Tongue (tissue), 2 donors: ENCODE data around the gene ATXN7L1. TPM values are rescaled to one million over a fixed set of nuclear protein-coding genes. Genes with fewer than 3 reads are reported as not detected.
"Not testable (repeated sequence)": the region's sequence is repeated elsewhere in the genome, so short reads cannot be mapped to it uniquely, and the experiment has no call there.

Source experiments
- DNase-seq: peaks from one replicate; pipeline ENCODE4 v3.0.0-alpha.2; 2015
- total RNA-seq: library from RNA; depleted of rRNA; stranded (reverse); fragments of >200 nt; gene quantifications from one replicate; pipeline ENCODE4 v1.2.3, GENCODE V29; 2014

The ATXN7L1 gene
- total RNA-seq, 1 donor from 2014 or later, result 10.4 TPM

DNA sequence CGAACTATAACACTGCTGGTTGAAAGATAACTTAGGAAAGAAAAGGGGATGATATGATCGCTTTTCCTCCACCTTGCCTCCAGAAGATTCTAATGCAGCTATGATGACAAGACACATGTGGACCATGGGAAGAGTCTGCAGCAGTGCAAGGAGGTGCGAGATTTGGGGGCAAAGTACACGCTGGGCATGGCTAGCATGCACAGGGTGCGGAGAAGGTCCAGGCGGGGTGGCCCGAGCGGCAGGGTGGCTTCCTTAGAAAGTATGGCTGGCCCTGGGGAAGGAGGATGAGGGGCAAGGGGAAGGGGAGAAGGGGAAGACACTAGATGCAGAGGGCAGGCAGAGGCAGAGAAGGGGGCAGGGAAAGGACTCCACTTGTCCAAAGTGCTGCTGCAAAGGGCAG lies 15.6 kb downstream of the ATXN7L1 start:
- DNase-seq, result no peak

DNA sequence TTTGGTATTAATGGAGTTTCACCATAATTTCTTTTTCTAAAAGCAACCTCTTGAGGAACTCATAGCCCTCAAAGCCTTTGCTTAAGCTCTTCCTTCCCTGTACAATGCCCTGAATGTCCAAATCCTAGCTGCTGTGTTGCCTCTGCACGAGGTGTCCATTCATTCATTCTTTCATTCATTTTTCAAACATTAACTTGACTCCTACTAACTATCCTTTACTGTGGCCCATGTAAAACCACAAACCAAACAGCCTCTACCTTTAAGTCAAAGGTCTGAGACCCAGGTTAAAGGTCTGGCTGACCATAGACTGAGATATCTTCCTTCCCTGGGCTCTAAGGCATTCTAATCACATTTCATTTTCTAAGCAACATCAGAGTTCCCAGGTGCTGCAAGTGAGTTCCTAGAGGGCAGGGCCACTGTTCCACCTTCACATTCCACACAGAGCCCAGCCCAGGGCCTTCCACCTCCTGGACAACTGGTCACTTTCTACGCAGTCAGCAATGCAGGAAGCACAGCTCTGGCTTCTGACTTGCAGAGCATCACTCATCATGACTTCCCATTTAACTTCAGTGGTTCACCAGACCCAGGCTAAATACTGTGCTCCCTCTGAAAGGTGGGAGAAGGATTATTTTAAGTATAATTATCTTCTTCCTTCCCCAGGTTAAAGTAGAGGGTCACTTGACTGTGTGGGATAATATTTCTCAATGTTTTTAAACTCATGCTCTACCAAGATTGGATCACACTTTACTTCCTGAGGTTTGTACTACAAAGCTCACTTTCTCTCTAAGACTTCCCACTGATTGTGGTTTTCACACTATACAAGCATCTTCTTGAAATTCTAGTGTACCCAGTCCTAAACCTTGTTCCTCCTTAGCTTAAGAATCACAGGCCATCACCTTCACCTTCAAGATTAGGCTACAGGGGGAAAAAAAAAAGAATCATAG lies 19.1 kb downstream of the ATXN7L1 start:
- no peak for DNase-seq

DNA sequence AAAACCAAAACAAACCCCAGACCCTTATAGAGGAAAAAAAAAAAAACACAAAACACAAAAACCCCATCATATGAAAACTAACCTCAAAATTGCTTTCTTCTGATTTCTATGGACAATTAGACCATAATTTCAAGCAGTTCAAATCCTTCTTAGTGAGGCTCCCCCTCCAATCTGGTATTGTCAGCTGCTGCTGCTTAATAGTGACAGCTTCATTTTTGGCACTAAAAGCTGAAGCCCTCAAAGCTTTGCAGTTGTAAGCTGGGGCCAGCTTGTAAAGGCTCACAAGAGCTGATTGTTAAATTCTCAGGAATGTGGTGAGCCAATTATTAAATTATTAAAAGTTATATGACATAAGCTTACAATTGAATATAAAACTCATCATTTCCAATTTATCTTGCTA lies 21.9 kb downstream of the ATXN7L1 start:
- peak; percentile 89 for DNase-seq

DNA sequence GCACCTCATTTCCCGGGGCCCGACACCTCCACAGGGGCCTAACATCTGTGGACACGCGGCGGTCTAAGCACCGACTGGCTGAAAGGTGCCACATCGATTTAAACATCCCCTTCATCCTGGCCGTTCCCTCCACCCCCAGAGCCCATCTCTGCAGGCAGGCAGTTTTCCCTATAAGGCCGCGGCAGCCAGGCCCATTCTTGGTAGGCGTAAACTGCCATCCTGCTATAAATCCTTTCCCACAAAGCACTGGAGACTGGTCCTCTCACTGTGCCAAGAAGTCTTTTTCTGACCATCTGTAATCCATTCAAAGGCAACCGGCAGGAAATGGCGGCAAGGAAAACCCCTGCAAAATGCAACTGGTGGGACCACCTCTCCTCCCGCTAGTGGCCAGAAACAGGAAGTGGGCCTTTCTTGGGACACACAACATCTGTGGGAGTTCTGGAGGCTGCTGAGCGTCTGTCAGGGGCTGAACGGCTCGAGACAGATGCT lies 22.4 kb downstream of the ATXN7L1 start:
- peak; percentile 88 for DNase-seq

DNA sequence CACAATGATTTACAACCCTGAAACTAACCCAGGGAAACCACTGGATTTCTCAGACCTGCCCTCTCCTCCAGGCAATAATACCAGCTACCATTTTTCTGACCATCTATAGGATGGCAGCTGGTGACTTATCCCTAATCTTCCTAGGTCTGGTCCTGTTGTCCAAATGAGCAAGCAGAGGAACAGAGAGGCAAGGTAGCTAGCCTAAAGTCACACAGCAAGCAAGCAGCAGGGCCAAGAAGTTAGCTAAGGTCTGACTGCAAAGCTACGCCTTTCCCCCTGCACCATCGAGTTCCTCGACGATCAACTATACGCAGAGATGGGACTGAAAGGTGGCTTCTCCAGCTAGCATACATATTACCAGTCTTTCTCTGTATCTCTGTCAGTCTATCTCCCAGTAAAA lies 25.3 kb downstream of the ATXN7L1 start:
- DNase-seq, result no peak

DNA sequence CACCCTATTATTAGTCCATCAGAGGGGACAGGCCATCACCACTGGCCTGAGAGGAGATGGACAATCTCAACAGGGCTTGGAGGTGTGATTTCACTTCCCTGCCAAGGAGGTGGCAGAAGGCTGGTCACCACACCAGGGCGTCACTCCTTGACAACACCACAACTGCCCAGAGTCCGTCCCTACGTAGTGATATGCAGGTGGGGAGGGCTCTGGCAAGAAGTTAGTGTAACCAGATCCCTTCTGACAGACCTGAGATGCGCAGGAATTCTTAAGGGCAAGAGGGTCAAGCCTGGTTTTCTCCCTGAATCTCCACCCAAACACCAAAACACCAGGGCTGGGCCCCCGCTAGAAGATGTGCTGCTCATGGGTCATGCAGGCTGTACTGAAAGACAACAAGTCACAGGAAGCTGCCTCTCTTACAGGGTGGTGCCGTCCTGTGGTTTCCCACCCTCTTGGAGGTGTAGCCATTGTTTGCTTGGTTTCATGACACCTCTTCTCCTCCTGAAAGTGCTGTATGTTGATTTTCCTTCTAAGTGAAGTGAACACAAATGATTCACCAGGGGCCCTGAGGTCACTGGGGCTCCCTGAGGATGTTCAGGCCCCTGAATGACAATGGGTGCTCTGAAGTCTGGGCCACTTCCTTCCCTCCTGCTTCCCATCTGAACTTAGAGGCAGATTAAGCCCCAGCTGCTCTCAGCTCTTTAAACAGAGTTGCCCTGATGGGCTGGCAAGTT lies 27.1 kb downstream of the ATXN7L1 start:
- DNase-seq, result no peak

DNA sequence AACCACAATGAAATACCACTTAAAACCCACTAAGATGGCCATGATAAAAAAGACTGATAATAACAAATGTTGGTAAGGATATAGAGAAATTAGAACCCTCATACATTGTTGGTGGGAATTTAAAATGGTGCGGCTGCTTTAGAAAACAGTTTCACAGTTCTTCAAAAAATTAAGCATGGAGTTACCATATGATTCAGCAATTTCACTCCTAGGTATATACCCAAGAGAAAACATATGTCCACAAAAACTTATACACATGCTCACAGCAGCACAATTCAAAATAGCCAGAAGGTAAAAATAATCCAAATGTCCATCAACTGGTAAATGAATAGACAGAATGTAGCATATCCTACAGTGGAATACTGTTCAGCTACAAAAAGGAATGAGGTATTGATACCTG lies 30.0 kb downstream of the ATXN7L1 start:
- DNase-seq, result no peak

DNA sequence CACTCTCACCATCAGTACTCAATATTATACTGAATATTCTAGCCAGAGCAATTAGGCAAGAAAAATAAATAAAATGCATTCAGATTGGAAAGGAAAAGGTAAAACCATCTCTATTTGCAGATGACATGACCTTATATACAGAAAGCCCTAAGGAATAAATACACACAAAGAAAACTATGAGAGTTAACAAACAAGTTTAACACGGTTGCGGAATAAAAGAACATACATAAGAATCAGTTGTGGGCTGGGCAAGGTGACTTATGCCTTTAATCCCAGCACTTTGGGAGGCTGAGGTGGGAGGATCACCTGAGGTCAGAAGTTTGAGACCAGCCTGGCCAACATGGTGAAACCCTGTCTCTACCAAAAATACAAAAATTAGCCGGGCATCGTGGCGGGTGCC lies 31.7 kb downstream of the ATXN7L1 start:
- DNase-seq, result not testable (repeated sequence)

DNA sequence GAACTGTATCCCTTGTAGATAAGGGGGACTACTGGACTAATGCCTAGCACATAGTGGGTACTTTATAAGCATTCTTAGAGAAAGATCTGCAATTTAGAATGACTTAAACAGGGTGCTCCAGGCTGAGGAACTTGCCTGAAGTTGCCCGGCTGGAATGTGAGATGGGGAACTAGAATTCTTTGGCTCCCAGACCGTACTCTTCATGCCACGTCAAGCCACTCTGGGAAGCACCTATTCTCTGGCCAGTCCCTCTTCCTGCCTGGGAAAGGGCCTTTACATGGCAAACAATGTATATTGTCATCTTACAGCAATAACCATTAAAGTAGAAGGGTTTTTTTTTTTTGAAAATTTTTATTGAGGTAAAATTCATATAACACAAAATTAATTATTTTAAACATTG lies 34.5 kb downstream of the ATXN7L1 start:
- no peak for DNase-seq

DNA sequence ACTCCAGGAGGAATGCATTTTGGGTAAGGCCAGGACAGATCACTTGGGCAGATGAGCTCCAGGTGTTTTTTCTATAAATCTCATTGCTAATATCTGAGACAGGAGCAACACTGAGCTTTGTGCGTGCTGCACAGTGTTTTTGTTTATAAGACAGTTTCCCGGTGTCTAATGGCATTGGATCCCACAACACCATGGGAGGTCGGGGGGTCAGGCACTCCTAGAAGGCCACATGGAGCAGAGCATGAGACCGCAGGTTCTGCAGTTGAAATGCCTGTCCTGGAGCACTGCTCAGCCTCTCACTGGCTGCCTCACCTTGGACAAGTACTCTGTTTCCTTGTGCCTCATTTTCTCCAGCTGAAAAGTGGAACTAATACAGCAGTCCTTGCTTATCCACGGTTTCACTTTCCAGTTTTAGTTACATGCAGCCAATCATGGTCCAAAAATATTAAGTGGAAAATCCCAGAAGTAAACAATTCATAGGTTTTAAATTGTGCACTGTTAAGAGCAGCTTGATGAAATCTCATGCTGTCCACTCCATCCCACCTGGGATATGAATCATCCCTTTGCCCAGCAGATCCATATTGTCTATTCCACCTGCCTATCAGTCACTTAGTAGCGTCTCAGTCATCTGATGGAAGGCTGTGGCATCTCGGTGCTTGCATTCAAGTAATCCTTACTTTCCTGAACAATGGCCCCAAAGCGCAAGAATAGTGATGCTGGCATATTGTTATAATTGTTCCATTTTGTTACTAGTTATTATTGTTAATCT lies 35.2 kb downstream of the ATXN7L1 start:
- no peak for DNase-seq

DNA sequence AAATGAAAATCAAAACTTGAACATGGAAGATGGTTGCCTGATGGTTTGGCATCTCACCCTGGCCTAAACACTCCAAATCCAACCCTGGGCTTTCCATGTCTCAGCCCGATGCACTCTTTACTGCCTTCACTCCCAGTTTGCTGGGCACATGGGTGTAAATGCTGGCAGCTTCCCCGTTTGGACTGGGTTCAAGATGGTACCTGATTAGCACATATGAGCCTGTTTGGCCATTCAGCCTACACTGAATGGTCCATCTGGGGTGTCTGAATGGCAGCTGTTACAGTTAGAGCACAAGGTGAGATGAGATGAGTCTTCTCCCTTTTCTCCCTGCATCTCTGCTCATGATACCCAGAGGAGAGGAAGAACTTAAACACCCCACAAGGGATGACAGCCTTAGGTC lies 37.1 kb downstream of the ATXN7L1 start:
- DNase-seq, result no peak

DNA sequence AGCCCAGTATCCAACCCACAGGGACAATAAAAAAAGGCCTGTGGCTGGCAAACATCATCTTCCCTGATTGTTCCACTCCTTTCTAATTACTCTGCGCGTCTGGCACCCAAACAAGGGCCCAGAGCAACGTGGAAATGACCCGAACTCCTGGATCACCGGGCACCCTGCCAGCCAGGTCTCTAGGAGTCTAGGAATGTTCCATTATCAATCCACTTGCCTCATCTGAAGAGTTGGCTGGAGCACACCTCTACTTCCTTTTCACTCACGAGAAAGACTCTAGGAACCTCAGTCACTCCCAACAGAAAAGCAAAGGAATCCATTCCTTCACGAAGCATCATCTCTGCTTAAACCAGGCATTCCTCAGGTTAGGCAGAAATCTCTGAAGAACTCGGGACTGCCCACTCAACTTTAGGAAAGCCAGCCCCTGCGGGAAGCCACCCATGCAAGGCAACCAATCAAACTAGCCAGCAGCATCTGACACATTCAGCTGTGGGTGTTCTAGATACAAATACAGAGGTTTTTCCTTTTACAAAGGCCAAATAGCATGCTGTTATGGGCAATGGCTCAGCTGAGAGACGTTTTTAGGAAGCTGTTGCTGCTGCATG lies 37.7 kb downstream of the ATXN7L1 start:
- DNase-seq, result peak; percentile 27

DNA sequence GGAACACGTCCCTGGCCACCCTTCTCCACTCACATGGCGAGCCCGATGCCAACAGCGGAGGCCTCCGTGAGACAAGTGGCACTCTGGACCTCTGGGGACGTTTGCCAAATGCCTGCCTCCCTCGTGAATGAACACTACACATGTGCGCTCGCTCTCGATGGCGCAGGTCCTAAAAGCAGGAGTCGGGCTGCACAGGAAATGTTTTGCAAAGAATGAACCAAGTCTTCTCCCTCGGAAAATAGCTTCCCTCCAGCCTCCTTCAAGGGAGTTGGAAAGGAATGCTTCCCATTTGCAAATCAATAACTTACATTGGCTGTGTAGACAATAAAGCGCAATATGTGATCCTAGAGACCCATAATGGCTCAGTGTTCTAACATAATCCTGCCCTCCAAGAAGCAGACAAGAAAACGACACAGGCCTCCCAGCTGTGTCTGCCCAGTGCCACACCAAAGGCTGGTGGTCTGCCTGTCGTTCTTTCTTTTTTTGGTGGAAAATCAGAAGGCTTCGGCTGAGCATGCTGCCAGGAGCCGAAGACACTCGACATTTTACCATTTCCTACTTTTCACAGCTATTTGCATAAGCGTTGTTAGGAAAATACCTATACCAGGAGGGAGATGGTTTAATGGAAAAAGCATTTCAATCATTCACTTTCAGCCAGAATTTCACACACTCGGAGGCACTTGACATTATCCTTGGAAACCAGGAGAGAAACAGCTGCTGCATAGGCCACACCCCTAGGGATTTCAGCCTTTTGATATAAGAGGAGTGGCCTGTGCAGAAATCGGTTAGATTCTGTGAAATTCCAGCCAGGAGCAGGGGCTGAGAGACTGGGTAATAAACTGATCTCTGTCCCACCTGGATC lies 38.4 kb downstream of the ATXN7L1 start:
- peak; percentile 77 for DNase-seq

DNA sequence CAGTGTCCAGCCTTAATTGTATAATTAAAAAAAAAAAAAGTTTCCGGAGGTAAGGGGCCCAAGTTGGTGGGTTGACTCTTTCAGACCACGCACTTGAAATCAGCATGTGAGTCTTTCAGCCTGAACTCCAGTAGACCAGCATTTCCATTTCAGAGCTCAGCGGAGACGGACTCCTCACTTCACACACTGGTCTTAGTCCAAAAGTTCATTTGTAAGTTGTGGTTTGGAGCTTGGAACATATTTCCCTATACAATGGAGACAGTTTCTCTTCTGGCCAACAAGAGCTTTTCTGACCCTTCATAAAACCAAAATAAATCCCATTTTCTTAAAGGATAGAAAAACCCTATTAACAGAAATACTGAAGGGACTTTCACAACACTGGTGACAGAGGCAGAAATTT lies 41.0 kb downstream of the ATXN7L1 start:
- no peak for DNase-seq

DNA sequence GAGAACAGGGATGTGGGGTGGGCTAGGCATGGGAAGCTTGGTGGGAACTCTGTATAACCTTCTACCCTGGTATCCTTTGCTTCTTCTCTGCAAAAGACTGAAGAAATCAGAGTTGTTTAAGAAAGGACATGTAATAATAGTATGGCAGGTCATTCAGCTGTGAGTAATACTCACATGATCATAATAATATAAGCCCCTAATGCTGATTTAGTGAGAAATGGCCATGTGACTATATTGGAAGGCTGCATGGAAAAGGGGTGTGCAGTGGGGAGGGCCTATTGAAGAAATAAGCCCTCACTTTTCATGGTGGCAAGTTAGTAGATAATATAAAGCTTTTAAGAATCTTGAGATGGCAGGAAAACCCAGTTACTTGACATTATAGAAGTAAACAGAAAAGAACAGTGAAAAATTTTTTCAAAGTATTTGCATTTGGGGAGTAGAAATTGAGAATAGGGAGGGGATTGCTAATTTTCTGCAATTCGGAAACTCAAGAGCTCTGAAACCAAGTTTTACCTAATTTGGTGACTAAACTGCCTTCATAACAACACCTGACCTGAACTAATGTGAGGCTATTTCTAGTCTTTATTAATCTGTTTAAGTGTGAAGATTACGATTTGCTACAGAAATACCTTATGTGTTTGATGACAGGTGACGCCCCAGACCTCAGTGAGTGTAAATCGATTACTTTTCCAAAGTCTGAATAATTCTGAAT lies 44.4 kb downstream of the ATXN7L1 start:
- DNase-seq, result no peak

DNA sequence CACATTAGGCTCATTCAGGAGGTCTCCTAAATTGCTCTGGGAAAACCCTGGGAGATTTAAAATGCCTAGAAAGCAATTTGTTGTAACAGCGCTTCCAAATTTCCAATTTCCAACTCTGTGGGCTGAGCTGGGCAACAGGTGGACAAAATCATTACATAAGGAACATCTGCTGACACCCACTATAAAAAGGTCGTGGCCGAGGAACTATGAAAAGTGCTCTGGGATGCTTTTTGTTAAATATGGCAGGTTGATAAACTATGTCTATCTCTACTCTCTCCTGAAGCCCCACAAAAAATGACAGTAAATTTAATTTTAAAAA lies 45.1 kb downstream of the ATXN7L1 start:
- no peak for DNase-seq

DNA sequence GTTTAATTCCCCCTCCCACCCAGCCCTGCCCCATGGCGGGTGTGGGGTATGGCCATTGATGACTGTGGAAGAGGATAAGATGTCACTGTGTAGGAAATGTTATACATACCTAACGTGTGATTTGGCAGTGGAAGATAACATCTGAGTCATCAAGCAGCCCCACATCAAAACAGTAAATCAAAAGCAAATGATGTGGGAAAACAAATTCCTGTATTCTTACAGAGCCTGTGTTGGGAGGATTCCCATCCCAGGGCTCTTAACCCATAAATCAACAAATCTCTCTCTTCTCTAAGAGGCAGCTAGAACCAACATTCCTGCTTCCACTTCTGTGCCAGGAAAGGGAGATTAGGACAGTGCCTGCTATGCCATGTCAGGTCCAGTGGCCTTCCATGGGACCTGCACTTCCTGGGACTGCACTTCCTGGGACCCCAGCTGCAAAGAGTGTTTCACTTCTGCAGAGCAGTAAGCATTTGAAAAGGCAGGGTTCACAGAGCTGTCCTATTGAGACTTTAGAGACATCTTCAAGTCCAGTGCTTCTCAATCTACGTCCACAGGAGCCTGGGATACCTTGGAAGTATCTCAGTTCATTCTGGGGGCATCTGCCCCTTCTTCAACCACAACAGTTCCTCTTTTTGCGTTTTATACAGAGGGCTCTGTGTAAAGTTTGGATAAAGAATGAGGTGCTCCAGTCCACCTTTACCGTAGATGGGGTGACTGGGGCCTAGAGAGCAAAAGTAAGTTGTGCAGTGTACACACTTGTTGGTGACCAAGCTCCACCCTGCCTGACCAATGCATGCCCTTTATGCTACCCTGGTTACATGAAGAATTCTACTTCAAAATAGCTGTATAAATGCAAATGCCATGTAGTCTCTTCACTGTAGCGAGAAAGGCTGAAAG lies 45.7 kb downstream of the ATXN7L1 start:
- DNase-seq, result no peak

DNA sequence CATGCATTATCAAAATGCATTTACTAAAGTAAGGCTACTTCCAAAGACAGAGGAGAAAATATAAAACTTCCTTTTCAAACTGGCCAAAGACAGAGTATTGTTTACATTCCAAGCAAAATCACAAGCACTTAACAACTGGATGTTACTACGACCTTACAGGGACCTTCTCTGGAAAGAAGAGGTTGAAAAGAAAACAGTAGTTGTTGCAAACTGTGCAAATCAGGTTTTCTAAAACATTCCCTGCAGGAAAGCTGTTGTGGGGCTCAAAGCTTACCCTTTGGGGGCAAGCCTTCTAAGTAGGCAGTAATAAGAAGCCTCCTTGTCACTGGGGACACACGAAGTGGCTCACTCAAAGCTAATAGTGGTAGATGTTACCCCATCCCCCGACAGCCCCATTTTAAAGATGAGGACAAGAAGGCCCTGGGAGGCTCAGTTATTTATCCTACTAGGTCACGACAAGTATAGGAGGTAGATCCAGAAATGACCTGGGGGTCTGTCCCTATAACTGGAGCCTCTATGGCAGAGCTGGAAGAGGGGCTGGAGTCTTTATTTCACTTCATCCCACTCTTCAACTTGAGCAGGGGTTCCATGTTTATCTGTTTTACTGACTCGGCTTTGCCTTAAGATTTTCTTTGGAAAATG lies 46.6 kb downstream of the ATXN7L1 start:
- no peak for DNase-seq

DNA sequence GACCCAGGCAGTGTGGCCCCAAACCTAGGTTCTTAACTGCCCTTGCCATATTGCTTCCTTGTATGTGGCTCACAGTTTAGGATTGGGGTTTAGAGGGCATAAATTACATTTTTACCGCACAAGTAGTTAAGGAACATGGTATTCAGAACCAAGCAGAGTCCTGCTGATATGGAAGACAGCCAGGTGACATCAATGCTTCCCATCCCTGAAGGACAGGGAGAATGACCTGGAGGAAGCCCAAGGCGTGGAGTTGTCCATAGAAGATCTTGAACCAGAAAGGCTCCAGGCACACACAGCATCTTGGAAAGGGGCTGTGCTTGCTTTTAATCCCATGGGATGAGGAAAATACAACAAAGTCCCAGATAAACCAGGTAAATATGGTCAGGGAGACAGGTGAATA lies 48.3 kb downstream of the ATXN7L1 start:
- no peak for DNase-seq
